Neural cell (in vitro differentiated cells): Measurements from ENCODE around the gene TOR4A.

Experiments
- MXI1 ChIP-seq: fragments of 450-650 bp; conservative IDR thresholded peaks from 2 replicates; pipeline ENCODE4 v1.6.1; 2014; ENCODE audit warnings: antibody characterized with exemption, mild to moderate bottlenecking; ENCODE audit not compliant: poor library complexity, severe bottlenecking
- TF ChIP-seq, protein P1 (sequence below): fragments of 450-650 bp; IDR thresholded peaks from 2 replicates; pipeline ENCODE4 v1.5.1; 2014; ENCODE audit warnings: antibody characterized with exemption, mild to moderate bottlenecking, moderate library complexity; ENCODE audit not compliant: poor library complexity, severe bottlenecking

GRCh38 chr9:137323531-137324331 lies 46.2 kb downstream of the TOR4A start:
- TF ChIP-seq, protein P1, sequence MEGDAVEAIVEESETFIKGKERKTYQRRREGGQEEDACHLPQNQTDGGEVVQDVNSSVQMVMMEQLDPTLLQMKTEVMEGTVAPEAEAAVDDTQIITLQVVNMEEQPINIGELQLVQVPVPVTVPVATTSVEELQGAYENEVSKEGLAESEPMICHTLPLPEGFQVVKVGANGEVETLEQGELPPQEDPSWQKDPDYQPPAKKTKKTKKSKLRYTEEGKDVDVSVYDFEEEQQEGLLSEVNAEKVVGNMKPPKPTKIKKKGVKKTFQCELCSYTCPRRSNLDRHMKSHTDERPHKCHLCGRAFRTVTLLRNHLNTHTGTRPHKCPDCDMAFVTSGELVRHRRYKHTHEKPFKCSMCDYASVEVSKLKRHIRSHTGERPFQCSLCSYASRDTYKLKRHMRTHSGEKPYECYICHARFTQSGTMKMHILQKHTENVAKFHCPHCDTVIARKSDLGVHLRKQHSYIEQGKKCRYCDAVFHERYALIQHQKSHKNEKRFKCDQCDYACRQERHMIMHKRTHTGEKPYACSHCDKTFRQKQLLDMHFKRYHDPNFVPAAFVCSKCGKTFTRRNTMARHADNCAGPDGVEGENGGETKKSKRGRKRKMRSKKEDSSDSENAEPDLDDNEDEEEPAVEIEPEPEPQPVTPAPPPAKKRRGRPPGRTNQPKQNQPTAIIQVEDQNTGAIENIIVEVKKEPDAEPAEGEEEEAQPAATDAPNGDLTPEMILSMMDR, result no peak
- TF ChIP-seq MXI1, result no peak
